Activated T-helper 9 cell treated with anti-CD3 and anti-CD28 coated beads, Interleukin-2, amount 50 U/mL, for 16 hours (primary cell): ENCODE data around the gene SLC25A26.
A peak's percentile ranks its signal among the peaks of the same experiment; 100 is the strongest.

ENCODE experiments used
- DNase-seq: peaks from one replicate; pipeline ENCODE4 v3.0.0-alpha.2; 2020; ENCODE audit warnings: low read depth

SLC25A26 gene

DNA sequence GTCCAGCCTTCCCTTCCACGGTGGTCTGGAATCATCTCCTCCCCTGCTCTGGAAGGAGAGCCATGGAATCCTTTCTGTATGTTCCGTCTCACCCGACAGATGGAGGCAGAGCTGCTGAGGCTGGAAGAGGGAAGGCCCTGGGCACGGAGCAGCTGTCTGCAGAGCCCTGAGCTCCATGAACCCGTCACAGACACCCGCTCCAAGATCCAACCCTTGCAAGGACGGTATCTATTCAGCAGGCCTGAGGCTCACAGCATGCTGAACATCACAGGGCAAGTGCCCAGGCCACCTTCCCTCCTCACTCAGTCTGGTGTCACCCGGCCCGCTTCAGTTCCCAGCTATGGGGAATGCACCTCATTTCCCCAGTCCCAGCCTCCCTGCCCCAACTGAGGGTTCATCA, 176.1 kb downstream of the SLC25A26 start:
- no peak for DNase-seq

DNA sequence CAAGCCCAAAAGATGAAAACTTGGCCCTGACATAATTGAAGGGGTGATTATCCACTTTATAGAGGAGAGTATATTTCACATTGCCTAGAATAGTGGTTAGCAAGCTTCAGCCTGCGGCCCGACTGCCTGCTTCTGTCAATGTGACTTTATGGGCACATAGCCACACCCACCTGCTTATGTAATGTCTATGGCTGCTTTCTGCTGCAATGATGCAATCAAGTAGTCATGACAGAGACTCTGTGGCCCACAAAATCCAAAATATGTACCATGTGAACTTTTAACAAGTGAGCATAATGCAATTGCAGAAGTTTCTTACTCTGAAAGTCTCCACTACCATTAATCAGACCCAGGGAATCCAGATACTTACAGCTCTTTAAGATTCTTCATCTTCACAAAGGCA, 176.9 kb downstream of the SLC25A26 start:
- DNase-seq: no peak

DNA sequence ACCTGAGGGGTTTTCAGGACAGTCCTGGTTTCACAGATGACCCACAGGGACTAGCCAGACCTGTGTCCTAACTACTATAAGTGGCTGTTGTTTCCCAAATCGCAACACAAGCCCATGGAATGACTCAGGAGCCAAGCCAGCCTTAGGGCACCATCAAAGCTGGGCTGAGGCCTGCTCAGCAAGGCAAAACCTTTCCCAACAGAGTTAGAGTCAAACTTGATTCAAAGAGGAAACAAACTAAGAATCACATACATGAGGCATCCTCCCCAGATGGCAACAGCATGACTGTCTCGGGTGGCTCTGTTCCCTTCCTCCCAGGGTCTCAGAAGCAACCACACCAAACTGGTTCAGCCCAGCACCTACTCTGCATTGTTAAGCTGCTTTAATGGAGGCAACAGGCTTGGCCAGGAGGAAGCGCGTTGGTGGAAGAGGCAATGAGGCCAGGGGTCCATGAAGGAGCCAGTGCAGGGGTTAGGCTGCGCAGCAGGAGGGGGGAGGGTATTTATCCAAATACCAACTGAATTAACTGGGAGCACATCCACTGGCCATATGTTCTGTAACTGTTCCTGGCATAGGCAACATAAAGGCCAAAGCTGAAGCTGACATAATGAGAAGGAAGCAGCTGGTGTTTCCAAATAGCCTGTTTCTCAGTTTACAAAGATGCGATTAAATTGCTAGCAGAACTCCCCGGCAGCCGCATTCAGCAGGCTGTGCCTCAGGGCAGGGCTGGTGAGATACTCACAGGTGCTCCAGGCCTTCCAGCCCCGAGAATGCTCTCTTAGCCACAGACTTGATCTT, 177.6 kb downstream of the SLC25A26 start:
- DNase-seq: no peak

DNA sequence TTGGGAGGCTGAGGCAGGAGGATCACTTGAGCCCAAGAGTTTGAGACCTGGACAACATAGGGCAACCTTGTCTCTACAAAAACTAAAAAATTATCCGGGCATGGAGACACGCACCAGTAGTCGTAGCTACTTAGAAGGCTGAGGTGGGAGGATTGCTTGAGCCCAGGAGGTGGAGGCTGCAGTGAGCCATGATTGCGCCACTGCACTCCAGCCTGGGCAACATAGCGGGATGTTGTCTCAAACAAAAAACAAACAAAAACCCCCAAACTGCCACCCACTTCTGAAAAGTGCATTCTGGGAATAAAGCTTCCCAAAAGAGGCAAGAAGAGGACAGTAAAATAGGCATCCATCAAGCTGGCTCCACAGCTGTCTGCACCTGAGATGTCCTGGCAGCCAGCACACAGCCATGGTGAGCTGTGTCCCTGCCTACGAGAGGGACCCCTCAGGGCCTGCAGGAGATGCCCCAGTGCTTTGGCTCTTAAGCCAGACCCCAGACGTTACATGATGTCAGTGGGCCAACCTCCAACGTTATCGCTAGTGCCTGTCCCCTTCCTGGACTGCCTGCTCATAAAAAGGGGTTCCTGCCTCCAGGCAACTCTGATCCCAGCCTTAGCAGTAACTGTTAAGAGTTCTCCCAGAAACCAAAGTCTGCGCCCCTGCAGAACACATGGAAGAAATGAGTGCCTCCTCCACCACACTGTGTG, 178.9 kb downstream of the SLC25A26 start:
- no peak for DNase-seq

DNA sequence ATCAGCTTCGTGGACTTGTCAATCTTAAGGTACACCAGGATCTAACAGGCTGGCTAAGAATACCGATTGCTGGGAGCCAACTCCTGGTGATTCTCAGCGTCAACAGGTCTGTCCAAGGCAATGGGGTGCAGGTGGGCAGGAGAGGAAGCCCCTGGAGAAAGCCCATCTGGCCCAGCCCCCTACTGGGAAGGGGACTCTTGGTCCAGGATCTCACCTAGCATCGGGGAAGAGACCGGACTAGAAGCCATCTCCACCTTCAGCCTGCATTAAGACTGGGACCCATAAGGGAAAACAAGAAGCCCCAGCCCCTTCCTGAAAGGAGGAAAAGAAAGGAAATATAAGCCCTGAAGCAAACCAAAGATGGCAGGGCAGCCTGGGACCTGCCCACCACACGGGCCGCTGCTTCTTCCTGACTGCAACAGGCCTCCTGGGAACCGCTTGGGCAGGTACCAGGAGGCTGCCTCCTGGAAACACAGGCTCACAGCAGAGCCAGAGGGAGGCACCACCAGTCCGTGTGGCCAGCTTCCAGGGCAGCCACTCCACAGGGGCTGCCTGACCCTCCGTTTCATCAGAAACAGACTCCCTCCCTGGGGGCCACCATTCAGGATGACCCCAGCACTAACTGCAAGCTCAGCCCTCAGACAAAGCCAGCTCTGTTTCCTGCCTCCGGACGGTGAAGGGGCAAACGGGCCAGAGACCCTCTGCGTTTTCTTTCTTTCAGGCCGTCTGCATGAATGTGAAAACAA, 179.8 kb downstream of the SLC25A26 start:
- no peak for DNase-seq

DNA sequence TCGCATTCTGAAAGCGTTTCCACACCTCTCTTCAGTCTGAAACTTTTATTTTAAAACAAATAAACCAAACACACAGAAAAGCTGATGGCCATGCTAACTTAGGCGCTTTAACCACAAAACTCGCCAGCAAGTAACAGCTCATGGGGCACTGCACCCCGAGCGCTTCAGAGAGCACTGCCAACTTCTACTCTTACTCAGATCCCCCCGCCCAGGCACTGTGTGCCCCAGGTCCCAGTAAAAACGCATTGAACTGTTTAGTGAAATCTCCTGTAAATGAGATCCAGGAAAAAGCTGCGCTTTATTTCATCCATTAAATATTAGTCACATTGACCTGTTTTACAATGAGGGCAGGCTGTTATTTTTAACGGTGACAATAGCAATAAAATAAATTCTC, 180.4 kb downstream of the SLC25A26 start:
- DNase-seq: no peak

DNA sequence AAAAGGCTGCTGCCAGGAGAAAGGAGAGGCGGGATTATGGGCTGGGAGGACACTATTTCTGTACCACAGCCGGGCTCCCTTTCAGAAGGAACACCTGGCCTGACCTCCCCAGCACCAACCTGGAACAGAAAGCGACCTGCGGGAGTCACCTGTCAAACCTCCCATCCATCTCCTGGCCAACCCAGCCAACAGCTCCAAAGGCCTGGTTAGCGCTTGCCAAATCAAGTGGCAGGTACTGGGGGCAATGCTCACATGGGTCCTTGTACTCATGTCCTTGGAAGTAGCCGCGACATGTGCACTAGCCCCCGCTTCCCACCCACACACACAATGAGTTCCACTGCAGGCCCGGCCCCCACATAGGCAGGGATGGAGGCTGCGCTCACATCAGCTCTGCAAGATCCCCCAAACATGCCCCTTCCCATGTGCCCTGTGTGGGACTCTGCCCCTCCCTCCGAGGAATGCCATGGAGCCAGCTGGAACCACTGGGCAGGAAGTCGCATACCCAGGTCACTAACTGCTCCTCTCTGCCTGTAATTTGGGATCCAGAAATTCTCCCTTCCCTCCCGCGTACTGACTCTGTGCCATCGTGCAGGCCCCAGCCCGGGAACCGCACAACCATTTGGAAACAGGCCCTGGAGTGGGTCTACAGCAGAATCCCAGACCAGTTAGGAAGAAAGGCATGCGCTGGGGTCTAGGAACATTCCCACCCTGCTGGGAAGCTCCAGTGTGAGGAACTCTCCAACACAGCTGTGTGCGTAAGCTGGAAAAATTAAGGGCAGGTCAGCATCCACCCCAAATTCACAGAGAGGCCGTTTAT, 181.1 kb downstream of the SLC25A26 start:
- no peak for DNase-seq

DNA sequence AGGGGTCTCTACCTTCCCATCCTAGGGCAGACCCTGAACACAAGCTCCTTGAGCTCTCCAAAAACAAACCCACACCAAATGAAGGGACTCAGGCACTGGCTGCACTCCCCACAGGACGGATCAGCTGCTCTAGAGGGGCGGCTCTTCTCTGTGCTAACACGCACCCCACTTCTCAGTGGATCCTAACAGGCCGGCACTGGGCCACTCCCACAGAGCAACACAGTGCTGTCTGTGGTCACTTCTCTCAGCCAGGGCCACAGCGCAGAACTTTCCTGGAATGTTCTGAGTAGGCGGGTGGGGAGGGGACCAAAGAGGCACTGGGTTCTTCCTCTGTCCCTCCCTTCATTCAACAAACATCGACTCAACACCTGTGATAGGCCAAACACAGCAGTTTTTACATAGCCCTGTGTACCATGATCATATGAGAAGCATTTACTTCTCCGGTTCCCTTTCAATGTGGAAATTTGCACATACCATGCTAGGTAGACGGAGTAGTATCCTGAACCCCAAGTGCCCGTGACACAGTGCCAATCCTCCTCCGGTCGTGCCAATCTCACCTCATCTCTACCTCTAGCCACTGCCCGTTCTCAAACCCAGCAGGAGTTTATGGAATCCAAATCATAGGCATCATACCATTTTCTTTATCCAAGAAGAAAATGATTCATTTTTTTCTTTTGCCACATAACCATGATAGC, 181.9 kb downstream of the SLC25A26 start:
- no peak for DNase-seq

DNA sequence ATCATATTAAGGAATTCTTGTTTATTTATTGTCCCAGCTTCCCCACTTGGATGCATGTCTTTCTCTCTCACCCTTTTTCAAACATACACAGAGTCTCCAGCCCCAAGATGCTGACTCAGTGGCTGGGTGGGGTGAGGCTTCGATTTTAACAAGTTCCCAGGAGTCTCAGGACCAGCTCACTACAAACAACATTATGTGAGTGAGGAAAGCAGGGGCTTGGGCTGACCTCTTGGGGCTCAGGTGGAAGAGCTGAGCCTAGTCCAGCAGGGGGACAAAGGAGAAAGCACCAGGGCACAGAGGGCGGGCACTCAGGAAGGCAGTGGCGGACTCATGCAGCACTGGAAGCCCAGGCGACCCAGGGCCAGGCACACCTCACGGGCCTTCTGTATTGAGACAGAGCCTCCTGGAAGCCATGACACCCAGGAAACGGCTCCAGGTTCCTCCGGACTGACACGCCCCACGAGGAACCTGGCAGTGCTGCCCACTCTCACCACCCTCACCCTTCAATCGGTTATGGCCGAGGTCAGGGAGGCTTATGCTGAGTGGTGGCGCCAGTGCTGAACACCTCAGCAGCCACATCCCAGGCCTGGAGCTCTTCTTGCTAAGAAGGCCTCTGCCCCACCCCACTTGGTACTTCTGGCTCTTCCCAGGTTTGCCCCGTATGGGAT, 182.7 kb downstream of the SLC25A26 start:
- DNase-seq: no peak

DNA sequence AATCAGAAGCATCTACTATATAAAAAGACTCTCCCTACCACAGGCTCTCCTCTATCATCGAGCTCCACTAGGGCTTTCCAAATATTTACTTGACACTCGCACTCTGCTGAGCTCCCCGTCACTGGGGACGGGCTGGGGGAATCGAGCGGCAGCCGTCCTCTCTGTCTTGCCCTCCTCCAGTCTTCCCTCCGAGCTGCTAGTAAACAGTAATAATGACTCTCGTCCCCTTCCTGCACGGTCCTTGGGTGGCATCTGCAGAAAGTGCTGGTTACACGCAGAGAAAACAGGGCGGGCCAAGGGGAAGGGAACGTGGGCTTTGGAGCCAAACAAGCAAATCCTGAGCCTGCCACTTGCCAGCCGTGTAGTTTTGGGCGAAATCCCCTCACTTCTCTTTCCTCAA, 183.4 kb downstream of the SLC25A26 start:
- no peak for DNase-seq

DNA sequence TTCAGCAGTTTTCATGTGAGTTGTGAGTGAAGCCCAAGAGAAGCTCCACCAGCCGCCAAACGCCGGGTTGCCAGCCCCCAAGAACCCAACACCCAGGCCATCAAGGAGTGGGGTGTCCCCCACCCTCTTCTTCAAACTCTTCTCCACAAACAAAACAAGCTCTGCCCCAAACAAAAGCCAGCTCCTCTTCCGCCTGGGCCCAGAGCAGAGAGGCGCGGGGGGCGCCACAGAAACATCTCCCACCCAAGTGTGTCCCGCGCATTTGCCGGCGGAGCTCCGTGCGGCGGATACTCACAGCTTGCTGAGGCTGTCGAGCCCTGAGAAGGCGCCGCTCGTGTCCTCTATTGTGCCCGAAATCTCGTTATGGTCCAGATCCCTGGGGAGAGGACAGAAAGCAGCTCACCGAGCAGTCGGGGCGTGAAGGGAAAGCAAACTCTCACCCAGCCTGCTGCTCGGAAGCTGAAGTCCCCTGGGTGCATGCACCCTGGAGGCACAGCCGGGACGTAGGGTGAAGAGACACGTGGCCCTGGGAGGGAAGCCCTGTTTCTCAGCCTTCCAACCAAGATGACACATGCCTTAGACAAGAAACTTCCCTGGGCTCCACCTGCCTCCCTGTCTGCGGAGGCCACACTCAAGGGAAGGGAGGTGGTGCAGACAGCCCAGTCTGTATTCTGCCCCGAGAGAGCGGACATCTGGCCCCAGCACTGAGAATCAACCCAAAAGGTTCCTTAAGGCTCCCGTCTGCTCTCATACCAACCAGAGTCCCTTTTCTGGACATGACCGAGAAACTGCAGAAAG, 184.3 kb downstream of the SLC25A26 start:
- DNase-seq: no peak

DNA sequence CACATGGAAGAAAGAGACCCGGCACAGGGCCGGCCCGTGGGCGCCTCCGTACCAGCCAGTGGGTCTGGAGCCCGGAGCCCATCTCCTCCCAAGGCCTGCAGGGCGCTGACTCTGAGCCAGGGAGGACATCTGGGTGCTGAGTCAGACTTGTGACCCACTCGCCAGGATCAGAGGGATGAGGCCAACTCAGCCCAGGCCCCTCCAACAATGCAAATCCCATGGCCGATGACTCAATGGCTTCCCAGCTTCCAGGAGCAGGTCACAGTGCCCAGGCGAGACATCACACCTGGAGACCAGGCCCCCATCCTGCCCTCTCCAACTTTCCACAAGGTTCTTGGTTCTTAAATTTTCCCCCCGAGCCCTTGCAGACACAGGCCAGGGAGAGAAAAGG, 184.9 kb downstream of the SLC25A26 start:
- DNase-seq: no peak

DNA sequence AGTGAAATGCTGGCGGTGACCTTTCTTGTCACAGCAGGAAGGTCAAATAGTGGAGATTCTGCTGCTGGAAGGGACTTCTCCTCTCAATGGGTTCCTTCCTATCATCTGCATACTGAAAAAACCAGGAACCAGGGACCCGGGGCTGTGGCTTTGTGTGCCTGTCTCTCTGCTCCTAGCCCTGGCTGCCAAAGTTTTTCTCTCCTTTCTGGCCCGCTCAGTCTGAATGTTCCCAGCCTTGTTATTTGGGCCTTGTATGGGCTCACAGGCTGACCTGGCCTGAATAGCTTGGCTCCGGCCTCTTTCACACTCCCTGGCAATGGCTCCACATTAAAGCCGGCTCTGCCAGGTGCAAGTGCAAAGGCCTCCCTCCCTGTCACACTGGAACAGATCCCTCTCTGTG, 185.4 kb downstream of the SLC25A26 start:
- DNase-seq: no peak

DNA sequence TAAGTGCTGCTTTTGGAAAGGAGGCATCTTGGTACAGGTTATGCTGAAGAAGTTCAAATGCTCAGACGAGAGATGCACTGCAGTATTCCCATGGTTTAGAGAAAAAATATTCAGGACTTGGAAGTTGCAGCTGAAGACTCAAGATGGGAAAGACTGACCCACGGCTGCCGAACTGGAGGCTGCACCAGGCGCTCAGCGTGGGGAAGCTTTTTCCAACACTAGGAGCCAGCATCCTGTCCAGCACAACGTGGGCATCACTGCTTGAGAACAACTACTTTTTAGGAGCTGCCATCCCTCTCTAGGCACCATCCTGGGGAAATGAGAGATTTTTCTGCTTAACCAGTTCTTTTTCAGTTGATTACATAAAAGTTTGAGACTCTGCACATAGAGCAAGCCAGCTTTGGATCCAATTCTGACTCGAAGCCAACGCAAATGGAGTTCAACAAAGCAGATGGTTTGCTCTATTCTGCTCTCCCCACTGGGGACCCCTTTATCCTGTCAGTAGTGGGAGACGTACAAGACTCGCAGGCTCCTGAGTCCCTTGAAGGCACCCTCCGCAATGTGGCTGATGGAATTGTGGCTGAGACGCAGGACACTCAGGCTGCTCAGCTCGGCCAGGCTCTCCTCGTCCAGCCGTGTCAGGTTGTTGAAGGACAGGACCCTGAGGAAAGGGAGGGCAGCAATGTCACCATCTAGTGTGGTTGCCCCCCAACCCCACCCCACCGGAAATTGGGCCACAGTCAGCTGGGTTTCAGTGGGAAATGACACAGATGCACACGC, 186.2 kb downstream of the SLC25A26 start:
- no peak for DNase-seq

DNA sequence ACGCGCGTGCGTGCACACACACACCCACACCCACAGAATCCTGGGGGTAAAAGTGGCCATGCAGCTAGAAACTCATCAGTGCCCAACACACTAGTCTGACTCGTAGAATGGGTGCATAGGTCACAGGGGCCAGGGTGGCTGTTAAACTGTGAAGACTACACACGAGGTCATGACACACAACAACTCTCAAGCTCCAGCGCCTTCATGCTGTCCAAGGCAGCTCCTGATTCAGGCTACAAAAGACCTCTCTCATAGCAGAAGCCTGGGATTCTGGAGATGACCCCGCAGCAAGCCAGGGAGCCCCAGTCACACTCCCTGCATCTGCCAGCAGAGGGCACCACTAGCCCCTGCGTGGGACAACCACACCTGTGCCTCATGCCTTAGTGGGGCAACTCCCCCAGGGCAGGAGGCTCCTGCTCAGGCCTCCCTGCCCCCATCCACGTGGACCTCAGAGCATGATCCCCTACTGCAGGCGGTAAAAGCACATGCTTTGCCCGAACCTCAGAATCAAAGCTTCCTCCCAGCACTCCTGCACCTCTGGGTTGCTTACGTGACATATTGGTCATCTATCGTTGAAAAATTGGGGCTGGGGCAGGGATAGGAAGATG, 186.9 kb downstream of the SLC25A26 start:
- DNase-seq: peak; percentile 63

DNA sequence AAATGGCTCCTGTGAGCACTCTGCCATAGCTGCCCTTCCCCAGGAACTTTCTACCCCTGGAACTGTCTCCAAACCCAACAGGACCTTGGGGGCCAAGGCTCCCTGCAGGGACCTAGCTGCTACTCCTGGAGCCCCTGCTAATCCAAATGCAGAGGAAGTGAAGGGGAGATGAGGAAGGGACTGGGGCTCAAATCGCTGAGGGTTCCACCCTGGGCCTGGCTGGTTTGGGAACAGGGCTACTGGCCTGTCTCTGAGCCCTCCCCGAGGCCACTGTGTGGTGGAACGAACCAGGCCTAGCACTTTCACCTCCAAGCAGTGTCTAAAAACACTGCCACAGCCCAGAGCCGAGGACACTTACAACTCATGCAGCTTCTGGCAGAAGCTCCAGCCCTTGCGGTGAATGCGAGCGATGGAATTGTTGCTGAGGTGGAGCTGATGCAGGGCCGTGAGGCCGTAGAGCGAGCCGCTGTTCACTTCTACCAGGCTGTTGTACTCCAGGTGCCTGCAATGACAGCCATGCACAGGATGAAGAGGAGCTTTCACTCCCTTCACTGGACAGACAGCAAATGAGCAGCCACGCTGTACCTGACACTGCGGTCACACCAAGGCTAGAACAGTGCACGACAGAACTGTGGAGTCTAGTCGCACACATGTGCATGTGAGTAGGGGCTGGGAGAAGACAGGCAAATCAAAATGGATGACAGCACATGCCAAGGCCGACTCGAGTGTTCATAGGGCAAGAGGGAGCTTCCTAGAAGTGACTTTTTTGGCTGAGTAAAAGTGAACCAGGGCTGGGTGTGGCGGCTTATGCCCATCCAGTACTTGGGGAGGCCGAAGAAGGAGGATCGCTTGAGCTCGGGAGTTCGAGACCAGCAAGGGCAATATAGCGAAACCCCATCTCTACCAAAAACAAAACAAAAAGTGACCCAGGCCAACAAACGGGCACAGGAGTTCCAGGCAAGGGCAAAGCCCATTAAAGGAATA, 189.3 kb downstream of the SLC25A26 start:
- no peak for DNase-seq

DNA sequence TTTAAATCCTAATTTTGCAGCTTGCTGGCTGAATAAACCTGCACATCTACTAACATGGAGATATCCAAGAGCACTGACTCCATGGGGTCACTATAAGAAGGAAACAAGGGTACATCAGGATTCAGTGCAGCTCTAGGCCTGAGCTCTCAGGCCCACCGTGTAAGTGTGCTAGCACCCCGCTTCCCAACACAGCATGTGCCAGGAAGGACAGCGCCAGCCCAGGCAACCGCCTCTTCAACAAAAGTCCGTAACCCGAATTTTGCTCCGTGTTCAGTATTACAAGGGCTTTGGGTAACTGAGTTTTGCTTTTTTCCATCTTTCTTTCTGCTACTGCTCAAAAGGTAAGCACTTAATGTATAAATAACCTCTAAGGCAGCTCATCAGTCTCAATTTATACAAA, 190.2 kb downstream of the SLC25A26 start:
- DNase-seq: no peak

DNA sequence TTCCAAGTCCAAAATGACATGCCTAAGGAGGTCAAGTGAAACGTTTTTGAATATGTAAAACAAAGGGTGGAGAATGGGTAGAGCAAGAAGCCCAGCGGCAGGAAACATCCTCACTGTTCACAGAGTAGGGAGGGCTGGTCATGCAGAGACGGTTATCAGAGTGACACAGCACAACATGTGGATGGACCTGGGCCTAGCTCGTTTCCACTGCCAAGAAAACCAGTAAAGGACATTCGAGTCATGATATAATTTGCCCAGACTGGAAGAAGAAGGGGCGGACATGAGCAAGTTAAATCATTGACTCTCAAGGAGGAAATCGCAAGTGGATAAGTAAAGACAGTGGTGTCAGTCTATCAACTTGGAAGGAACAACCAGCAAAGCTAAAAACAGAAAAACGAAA, 190.7 kb downstream of the SLC25A26 start:
- no peak for DNase-seq
